HG02885 (cell line): ENCODE data around the gene KDM4B.
"Not testable (repeated sequence)": the region's sequence is repeated elsewhere in the genome, so short reads cannot be mapped to it uniquely, and the experiment has no call there.

ENCODE experiments used
- ATAC-seq: cut with Tn5 transposase; IDR thresholded peaks from one replicate; pipeline ENCODE4 v1.9.1; 2021; ENCODE audit warnings: mild to moderate bottlenecking; ENCODE audit not compliant: unreplicated experiment, poor library complexity

KDM4B gene

DNA sequence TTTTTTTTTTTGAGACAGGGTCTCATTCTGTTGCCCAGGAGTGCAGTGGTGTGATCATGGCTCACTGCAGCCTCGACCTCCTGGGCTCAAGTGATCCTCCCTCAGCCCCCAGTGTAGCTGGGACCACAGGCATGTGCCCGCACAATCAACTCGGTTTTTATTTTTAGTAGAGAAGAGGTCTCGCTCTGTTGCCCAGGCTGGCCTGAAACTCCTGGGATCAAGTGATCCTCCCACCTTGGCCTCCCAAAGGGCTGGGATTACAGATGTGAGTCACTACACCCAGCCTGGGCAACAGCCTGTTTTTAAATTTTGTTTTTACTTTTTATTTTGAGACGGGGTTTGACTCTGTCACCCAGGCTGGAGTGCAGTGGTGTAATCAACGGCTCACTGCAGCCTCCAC lies 2.3 kb upstream of the KDM4B start:
- ATAC-seq: no peak

DNA sequence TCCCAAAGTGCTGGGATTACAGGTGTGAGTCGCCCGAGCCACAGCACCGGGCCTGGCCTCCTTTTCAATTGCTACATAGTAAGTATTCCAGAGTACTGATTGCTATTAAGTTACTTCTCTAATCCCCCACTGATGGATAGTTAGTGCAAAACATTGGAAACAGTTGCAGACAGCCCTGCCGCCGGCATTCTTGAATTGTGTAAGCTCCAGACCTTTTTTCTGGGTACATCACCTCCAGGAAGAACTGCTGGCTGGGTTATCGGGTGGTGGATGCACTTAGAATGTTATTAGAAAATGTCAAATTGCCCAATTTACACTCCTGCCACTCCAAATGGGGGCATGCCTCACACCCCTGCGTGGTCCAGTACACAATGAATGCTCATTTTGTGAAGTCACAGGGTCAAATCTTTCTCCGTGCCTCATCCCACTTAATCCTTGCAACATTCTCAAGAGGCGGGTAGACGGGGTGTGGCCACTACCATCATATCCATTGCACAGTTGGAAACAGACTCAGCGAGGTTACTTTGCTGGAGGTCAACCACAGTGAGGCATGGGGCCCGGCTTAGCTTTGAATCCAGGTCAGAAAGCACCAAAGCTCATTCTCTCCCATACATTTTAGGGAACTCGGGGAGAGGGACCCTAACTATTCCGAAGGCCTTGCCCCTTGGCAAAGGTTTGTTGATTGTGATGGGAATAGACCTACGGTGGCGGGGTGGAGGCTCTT lies 1.0 kb upstream of the KDM4B start:
- no peak for ATAC-seq

DNA sequence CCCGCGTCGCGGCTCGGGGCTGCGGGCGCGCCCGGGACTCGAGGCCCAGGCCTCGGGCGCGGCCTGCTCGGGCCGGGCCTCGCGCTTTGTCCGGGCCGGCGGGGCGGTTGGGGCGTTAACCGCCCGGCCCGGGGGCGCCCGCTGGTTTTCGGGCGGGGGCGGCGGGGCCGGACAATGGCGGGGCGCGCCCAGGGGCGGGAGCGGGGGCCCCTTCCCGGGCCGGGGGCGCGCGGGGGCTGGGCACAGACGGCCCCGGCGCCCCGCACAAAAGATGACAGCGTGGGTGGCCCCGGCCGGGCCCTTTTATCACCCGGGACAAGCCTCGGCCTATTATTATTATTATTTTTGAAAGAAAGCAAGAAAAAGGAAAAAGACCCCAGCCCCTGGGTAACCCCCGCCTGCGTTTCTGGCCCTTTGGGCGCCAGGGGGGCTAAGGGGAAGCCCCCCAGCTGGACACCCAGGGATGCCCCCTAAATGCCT lies 419 bp downstream of the KDM4B start:
- no peak for ATAC-seq

DNA sequence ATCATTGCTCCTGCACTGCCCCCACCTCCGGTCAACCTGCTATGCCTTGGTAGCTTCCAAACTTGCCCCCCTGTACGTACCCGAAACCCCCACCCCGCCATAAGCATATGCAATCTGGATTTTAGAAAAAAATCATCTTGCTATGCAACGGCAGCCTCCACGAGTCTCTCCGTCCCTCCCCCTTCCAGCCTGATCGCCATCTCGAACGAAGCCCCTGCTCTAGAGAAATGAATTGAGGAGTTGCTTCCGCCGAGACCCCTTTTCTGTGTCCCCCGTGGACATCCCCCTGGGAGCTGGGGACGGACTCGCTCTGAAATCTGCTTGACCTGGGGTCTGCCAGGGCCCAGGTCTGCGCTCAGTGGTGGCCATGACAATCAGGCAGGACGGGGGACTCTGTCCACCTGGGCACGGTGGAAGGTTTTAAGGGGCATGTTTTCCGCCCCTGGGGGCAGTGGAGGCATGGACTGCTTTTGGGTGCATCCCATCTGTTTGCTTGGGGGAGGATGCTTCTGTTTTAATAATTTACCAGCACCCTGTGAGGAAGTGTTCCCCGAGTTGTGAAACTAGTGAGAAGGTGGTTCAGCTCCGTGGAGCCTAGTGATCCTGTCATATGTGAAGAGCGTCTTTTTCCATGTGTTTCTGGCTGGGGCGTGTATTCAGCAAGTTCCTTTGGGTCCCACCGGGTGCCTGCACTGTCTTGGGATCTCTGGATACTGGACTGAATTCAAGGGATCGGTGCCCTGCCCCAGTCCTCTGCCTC lies 1.0 kb downstream of the KDM4B start:
- no peak for ATAC-seq

DNA sequence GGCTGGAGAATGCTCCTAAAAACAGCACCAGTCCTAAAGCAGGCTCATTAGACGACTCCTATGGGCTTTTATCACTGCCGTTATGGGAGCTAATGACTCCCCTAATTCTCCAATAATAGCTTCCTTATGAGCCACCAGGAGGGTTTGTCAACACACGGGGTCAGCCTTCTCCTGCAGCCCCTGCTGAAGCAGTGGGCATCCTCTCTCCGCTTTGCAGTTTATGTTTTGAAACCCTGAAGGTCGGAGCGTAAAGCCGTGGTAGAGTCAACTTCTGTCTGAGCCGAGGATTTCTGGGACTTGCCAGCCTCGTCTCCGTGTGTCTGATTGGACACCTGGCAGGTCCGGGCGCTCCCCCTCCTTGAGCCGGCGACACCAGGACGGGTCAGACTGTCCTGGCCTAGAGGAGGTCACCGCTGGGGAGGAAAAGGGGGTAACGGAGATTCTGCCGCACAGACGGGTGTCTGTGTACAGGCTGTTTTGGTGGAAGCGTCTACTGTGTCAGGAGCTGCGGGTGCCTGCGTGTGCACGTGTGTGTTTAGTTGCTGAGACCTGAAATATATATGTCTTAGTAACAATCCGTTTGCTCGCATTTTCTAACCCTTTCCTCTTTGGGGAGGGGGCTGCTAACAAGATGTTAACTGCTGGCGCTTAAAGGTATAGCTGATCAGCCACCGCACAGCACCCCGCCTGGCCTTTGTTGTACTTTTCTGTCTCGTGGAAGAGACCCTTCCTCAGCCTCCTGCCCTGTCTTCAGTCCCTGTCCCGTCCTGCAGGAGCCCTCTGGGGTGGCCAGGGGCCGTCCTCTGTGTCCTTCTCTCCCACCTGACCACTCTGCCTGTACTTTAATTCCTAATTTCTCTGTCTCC lies 1.9 kb downstream of the KDM4B start:
- ATAC-seq: no peak

DNA sequence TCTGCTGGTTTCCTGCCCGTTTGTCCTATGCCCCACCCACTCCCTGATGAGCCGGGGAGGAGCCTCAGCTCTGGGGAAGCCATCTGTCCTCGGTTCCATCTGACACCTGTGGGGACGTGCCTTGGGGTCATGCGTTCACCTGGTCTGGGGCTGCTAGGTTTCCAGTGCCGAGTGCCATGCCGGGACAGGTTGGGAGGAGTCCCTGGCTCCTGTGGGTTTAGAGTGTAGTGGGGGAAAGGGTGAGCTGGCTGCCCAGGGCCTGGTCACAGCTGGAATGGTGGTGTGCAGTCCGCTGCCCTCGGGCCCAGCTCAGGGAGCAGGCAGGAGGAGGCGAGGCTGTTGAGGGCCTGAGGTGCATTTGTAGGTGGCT lies 2.5 kb downstream of the KDM4B start:
- no peak for ATAC-seq

DNA sequence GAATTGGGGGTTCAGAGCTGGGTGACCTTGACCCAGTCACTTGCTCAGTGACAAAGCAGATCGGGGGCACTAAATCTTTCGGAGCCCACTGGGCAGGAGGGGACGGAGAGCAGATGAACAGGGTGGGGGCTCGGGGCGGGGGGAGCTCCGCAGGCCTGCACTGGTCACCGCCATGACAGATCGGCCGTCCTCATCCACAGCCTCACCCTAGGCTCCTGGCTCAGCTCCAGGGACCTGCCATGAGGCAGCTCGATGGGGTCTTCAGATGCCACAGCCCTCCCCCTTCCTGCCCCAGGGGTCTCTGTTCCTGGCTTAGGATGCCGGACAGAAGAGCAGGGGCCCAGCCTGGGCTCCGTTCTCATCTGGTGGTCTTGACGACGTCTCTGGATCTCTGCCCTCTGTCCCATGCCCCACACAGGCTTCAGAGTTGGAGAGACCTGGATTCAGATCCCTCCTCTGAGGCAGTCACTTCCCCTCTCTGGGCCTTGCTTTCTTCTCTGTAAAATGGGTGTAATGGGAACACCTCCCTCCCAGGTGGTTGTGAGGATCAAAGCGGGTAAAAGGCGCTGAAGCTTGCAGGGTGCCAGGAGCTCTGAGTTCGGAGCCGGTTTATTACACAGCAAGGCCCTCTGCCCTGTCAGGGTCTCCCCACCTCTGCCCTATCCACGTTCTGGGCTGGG lies 3.0 kb downstream of the KDM4B start:
- no peak for ATAC-seq

DNA sequence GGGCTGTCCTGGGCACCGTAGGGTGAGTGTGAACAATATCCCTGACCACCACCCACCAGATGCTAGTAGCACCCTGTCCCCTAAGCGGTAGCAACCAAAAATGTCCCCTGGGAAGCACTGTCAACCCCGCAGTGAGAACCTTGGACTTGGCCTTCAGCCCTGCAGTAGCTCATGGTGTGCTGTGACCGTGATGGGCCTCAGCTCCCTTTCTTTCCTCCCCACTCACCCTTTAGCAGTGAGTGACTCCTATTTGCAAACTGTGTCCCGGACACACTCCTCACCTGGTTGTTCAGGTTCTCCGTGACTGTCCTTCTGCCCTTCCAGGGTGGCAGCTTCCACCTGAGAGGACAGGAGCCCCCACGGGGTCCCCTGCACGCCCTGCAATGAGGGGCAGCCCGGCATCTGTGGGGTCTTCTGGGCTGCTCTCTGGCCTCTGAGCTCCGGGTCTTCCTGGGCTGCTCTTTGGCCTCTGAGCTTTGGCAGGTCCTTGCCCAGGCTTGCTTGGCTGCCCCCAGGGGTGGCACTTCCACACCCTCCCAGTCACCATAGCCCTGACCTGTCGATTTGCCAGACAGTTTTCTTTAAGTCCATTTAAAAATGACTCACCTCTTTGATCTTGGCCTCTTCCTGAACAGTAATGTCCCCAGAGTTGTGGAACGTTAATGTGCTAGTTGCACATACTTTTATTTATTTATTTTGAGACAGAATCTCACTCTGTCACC lies 3.8 kb downstream of the KDM4B start:
- ATAC-seq: no peak

DNA sequence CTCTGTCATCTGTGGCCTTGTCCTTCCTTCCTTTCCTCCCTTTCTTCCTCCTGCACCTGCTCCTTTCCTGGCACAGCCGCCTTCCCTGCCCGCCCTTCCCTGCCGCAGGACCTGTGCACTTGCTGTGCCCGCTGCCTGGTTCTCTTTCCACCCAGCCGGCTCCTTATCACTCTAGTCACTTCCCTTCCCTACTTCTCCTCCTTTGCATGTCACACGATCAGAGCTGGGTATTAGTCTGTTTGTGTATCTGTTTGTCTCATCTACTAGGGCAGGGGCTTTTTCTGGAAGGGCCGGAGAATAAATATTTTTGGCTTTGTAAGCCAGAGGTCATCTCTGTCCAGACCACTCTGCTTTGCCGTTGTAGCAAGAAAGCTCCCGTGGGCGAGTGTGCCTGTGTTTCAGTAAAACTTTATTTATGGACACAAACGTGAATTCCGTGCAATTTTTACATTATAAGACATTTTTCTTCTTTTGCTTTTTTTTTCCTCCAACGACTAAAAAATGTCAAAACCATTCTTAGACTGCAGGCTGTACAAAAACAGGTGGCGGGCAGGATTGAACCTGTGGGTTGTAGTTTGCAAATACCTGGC lies 6.1 kb downstream of the KDM4B start:
- ATAC-seq: no peak

DNA sequence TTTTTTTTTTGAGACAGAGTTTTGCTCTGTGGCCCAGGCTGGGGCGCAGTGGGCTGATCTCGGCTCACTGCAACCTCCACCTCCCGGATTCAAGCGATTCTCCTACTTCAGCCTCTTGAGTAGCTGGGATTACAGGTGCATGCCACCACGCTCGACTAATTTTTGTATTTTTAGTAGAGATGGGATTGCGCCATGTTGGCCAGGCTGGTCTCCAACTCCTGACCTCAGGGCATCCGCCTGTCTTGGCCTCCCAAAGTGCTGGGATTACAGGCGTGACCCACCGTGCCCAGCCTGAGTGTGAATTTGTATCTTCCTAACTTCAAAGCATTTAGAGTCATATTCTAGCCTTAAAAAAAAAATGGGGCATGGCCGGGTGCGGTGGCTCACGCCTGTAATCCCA lies 6.7 kb downstream of the KDM4B start:
- not testable (repeated sequence) for ATAC-seq

DNA sequence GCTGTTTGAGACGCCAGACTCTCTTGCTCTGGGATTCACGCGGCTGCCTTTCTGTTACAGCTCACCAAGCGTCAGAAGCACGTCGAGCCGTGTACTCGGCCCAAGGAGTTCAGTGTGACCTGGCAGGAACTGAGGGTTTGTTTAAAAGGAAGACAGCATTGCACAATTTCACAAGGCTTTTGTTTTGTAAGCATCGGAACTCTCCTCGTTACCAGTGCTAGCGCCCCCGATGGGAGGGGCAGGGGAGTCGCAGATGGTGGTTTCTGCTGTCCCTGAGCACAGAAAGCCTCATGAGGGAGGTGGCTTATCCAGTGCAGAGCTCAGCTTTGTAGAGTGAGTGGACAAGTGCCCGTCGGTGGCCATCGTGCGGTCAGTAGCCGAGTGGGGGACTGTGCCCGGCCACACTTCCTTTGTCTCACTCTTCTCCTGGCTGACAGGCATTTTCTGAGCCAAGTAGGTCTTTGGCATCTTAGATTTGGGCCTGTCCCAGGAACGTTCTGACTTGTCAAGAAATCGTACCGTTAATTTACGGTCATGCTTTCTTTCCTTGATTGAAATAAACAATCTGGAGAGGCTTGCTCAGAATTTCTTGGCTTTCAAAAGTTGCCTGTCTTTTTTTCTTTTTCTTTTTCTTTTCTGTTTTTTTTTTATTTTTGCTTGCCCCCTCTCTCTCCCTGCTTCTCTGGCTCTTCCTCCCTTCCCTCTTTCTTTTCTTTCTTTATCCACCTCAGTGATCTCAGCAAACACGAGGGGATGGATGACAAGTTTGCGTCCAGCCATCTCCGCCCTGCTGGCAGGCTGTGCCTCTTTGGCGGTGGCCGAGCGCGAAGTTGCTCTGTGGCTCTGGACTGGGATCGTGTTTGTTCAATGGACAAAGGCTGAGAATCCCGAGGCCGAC lies 7.7 kb downstream of the KDM4B start:
- ATAC-seq: no peak

DNA sequence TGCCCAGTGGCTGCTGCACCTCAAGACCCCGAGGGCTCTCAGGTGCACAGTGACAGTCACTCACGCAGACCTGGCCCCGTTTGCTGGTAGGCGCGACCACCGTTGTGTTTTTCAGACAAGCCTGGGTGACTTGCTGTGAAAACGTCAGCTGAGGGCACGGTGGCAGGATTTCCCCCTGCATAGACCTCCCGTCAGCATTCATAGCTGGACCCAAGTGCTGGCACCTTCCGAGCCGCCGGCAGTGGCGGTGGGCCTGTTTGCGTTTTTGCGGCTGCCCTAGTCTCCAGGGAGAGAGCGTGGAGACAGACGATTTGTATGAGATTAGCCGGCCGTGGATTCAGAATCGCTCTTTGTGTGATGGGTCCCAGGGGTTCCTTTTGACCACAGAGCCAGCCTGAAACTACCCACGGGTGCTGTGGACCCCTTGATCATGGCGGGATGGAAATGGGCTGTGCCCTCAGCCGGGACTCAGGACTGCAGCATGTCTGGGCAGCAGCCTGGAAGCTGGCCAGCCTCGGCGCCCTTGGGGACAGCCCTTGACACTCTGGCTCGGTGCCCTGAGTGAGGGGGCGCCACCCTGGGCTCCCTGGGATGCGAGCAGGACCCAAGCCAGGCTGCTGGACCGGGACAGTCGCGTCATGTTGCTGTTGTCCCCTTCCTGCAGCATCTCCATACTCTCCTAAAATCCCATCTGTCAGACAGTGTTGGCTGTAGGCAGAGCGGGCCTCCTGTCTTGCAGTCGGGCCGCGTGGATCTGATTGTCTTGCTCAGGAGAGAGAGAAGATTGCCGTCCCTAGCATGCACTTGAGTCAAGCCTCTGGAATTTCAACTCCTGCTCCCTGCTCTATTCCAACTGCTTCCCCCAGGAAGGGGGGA lies 8.6 kb downstream of the KDM4B start:
- ATAC-seq: no peak

DNA sequence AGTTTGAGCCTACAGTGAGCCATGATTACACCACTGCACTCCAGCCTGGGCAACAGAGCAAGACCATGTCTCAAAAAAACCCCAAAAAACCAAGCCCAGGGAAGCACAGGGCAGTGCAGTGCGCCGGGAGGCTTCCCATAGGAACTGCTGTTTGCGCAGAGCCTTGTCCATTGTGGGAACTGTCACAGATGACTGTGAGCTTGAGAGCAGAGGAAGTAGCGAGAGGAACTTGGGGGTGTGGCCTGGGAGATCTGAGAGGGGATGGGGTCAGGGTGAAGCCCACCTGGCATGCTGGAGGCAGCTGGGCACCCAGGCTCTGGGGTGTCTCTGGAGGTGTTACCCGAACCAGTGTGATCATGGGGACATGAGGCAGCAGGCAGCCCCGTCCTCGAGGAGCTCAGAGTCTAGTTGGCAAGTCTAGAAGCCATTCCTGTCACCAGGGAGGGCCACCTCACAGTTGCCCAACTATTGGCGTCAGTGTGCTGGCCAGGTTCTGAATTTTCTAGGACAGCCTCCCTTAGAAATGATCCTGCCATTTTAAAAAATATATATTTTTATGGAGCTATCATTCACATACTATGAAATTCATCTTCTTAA lies 10.4 kb downstream of the KDM4B start:
- ATAC-seq: no peak

DNA sequence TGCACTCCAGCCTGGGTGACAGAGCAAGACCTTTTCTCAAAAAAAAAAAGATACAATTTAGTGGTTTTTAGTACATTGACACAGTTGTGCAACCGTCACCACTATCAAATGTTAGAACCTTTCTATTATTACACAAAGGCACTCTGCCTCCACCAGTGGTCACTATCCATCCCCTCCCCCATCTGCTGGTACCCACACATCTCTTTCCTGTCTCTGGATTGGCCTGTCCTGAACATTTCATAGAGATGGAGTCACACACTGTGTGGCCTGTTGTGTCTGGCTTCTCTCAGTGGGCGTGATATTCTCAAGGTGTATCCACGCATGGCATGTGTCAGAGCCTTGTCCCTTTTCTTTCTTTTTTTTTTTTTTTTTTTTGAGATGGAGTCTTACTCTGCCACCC lies 11.2 kb downstream of the KDM4B start:
- ATAC-seq: no peak

DNA sequence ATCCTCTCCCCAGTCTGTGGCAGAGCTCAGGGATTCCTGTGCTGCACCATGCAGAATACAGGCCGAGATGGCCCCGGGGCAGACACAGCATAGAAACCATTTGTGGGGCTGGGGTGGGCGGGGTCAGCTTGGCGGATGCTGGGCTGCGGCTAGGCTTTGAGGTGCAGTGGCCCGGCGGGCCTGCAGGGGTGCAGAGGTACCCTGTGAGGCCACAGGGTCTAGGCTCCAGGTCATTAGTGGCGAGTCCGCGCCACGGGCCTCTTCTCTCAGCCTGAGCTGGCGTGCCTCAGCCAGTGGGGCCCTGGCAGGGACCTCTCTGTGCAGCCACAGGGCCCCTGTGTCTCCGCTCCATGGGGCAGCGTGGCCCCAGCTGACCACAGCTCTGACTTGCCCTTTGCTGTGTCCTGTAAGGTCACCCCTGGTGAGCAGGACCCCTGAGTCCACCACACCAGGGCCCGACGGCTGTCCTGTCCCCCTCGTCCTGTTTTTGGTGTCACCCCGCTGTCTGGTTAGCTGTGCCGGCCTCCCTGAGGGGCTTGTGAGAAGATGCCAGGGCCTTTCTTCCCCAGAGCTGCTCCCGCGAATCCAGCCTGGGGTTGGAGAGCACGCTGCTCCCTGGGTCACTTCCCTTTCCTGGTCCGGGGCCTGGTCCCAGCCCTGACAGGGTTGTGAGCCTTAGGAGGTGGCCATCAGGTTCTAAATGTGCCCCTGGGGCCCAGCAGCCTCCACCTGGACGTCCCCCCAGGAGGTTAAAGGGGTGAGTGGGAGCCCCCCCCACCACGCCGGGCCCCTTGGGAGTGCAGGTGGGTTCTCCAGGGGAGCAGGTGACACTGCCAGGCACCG lies 12.1 kb downstream of the KDM4B start:
- no peak for ATAC-seq

DNA sequence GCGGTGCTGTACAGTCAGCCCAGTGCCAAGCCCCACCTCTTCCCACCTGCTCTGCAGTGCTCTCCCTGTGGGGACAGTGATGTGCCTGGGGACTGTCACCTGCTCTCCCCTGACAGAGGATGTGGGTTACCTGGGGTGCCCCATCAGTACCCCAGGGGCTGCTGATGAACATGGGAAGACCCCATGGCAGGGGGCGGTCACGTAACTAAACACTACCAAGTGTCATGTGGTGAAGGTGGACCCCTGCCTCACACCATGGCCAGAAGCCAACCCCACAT lies 12.7 kb downstream of the KDM4B start:
- no peak for ATAC-seq
